ENCODE measurements around the gene CIAO3.

DNA sequence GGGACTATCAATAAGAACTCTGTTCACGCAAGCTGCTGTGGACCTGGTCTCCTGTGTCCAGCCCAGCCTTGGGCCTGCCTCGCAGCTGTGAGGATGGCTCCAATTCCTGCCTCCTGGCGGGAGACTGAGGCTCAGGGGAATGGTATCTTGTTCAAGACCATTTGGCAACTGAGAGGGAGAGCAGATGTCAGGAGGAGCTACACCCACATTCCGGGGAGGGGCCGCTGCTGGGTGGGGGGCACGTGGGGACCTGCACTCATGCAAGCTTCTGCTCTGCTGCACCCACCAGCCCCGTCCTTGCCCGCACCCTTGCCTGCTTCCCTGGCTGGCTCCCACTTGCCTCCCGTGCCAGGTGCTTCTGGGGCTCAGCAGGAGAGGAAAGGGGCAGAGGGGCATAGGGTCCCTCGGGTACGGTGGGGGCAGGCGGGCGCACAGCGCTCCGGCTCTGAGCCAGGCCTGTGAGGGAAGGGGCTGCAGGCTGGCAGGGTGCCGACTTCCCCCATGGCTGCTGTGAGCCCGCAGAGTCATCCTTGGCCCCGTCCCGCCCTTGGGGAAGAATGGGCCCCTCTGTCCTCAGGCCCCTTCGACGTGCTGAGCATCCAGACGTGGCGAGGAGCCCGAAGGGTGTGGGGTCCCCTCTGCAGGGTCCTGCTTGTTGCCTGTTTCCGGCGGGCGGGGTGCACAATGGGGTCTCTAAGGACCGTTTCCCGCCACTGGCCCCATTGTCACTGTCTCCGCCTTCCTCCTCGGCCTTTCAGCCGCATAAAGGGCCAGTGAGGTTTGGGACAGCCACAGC is 23.1 kb downstream of the CIAO3 start:
- TF ChIP-seq EP300 (IDR thresholded peaks at IDR 0.05) = no peak
- TF ChIP-seq, protein P1, sequence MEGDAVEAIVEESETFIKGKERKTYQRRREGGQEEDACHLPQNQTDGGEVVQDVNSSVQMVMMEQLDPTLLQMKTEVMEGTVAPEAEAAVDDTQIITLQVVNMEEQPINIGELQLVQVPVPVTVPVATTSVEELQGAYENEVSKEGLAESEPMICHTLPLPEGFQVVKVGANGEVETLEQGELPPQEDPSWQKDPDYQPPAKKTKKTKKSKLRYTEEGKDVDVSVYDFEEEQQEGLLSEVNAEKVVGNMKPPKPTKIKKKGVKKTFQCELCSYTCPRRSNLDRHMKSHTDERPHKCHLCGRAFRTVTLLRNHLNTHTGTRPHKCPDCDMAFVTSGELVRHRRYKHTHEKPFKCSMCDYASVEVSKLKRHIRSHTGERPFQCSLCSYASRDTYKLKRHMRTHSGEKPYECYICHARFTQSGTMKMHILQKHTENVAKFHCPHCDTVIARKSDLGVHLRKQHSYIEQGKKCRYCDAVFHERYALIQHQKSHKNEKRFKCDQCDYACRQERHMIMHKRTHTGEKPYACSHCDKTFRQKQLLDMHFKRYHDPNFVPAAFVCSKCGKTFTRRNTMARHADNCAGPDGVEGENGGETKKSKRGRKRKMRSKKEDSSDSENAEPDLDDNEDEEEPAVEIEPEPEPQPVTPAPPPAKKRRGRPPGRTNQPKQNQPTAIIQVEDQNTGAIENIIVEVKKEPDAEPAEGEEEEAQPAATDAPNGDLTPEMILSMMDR (IDR thresholded peaks at IDR 0.05) = no peak
- no peak for TF ChIP-seq POLR2A (IDR thresholded peaks at IDR 0.05)
